GM18507 (cell line): ENCODE measurements around the gene DNM1.
"Not testable (repeated sequence)": the region's sequence is repeated elsewhere in the genome, so short reads cannot be mapped to it uniquely, and the experiment has no call there.

ENCODE experiments used
- DNase-seq: peaks from one replicate; pipeline ENCODE4 v3.0.0; 2011; ENCODE audit warnings: low read depth; ENCODE audit not compliant: insufficient read length; ENCODE audit errors: extremely low spot score
- FAIRE-seq: peaks from 2 replicates; lab custom pipeline; 2011; peaks lifted over from hg19 to GRCh38; lab: Jason Lieb, UNC

The DNM1 gene

DNA sequence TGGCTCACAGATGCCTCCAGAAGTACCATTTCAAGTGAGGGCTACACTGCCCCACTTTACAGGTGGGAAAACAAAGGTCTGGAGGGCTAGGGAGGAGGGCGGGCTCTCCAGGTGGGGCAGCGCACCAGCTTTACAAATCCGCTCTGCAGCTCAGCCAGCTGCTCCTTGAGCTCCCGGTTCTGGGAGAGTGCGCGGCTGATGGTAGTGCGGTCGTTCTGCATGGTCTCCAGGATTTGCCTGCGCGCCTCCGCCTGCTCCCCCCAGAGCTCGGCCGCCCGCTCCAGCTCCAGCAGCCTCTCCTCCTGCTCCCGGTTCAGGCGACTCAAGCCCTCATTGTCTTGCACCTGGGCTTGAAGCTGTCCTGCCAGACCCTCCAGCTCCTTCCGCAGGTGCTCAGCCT is 57.2 kb downstream of the DNM1 start:
- DNase-seq (no peak), FAIRE-seq (no peak)

- DNase-seq (no peak), FAIRE-seq (no peak)
Measured at GRCh38 chr9:128262687-128263086, 59.5 kb downstream of the DNM1 start.

GRCh38 chr9:128265348-128265847 is 62.2 kb downstream of the DNM1 start:
- FAIRE-seq (no peak), DNase-seq (no peak)

GRCh38 chr9:128266868-128267590 is 63.9 kb downstream of the DNM1 start:
- FAIRE-seq, result no peak
- DNase-seq, result no peak

DNA sequence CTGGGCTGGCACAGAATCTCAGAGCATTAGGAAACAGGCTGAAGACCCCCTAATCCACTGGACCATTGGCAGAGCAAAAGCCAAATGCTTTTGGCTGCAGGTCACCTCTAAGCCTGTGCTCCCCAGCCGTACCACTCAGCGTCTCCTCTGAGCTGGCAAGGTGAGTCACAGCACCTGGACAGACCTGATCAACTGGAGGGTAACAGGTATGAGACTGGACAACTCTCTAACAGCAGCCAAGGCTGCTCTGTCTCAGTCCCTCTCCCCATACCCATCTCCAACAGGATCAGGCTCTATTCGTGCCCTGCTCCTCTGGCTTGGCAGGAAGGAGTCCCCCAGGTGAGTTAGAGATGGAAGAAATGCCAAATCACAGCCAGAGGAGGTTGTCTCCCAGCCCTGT is 67.9 kb downstream of the DNM1 start:
- FAIRE-seq, result no peak
- DNase-seq, result no peak

DNA sequence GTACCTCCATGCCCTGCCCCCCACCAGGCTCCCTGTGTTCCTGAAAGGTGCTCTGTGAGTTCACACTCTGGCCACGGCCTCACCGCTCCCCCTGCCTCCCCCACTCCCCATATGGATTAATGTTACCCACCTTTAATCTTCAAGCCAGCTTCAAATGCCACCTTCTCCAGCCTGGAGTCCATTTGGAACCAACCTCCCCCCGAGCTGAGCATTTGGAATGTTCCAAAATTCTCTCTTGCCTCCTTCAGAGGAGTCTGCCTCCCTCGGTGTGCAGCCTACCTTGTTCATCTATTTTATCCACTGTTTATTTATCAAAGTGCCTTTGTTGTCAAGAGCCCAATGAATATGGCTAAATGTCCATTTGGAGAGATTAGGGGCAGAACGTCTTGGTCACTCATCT is 68.3 kb downstream of the DNM1 start:
- no peak for FAIRE-seq

GRCh38 chr9:128274245-128274644 is 71.1 kb downstream of the DNM1 start:
- FAIRE-seq (no peak), DNase-seq (no peak)

More for the DNA sequence above, 68.3 kb downstream of the DNM1 start:
- no peak for DNase-seq

- FAIRE-seq (no peak), DNase-seq (peak; percentile 44)
Measured at GRCh38 chr9:128275198-128276007, 72.2 kb downstream of the DNM1 start, which contains the start of gene GOLGA2. Gene GOLGA2 (minus strand): TSS chr9:128276007. CDS start chr9:128275976, 31 bp downstream.

DNA sequence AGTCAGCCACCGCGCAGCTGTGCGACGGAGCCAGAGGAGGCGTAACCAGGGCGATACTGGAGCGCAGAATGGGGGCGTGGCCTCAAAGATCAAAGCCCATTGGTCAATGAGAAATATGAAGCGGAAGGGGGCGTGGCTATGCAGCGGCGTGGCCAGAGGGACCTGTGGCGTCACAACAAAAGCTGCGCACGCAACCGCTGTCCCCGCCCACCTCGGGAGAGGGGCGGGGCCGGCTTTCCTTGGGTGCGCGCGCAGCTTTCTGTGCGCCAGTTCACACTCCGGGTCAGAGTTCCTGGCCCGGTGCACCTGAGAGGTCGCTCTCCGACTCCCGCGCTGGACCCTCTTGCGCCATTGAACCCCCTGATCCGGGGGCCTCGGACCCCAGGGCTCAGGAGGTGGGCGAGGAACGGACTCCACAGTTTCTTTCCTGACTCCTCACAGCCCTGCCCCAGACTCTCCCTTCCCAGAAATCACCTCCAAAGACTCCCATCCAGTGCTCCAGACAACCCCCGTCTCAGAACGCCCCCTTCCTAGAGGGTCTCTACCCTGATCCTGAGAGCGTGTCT is 72.9 kb downstream of the DNM1 start, which contains the start of gene SWI5:
Gene SWI5, plus strand, starts transcription at position 269 of the 566 bp plus-strand sequence.
- DNase-seq (peak; percentile 97), FAIRE-seq (peak; percentile 97)

GRCh38 chr9:128276574-128277270 is 73.5 kb downstream of the DNM1 start:
- FAIRE-seq (no peak), DNase-seq (no peak)

GRCh38 chr9:128279088-128280073 is 76.2 kb downstream of the DNM1 start:
- not testable (repeated sequence) for DNase-seq, FAIRE-seq

GRCh38 chr9:128280084-128280622 is 77.0 kb downstream of the DNM1 start:
- DNase-seq, result no peak
- no peak for FAIRE-seq

- no peak for FAIRE-seq
- DNase-seq, result no peak
Measured at GRCh38 chr9:128282500-128282899, 79.3 kb downstream of the DNM1 start.

GRCh38 chr9:128285033-128285784 is 82.0 kb downstream of the DNM1 start:
- no peak for FAIRE-seq
- no peak for DNase-seq

DNA sequence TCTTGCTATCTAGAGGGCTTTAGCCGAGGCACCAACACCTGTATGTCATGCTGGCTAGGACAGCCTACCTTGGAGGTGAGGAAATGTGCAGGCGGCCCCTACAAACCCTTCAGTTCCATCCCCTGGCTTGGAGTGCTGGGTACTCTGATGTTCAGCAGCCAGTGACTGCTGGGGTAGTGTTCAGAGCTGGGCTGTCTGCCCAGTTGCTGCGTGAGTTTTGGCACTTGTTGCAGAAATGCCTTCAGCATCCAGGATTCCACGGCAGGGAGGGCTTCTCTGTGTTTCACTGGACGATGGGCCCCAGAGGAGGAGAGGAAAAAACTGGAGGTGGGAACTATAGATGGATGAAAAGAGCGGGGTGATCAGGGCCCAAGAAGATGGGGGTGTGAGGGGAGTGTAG is 83.3 kb downstream of the DNM1 start:
- FAIRE-seq, result no peak
- no peak for DNase-seq

DNA sequence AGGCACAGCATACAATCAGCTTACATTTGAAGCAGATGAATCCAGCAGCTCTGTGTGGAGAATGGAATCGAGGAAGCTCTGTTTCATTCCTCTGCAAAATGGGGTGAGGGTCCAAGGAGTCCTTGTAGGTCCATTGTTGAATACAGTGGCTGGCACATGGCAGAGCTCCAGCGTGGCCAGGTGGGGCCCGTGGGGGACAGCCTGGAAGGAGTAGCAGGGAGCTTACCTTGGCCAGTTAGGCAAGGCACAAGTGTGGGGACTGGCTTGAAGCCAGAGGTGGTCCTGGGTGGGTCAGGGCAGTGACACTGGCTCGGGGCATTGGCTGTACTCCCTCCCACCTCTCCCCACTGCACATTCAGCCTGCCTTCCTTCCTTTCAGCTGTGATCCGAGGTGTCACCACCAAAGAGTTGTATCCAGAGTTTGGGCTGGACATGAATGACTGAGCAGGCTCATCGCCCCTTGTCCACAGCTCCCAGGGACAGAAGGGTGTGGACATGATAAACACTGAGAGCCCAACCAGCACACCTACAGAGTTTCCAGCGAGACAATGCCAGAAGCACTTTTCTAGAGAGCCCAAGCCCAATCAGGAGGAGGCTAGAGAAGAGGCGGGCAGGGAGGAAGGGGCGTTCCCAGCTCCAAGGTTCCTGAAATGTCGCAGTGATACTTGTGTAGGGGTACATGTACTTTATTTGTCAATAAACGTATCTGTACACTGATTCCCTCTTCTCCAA is 85.3 kb downstream of the DNM1 start:
- no peak for DNase-seq

GRCh38 chr9:128292009-128292408 is 88.8 kb downstream of the DNM1 start:
- FAIRE-seq, result no peak
- DNase-seq, result no peak

More for the DNA sequence above, 85.3 kb downstream of the DNM1 start:
- no peak for FAIRE-seq
